Activated CD8-positive, alpha-beta T cell treated with anti-CD3 and anti-CD28 coated beads, Interleukin-2, amount 10 ng/mL, durations not matched to agents 7 days and 5 days (primary cell): ENCODE data around the gene TJP1. TPM values are rescaled to one million over a fixed set of nuclear protein-coding genes. Genes with fewer than 3 reads are reported as not detected.

Experiments used
- ATAC-seq: fragments of 150-1000 bp; cut with Tn5 transposase; one replicate; pipeline ENCODE4 v1.10.0; 2021; ENCODE audit warnings: moderate library complexity
- CTCF ChIA-PET: fragments of 350-600 bp; sonication (Branson Sonifier 250); formaldehyde crosslinking; loops from one replicate; lab custom pipeline; 2021; ENCODE audit warnings: antibody characterized with exemption; lab: Charles Lee
- POLR2A ChIA-PET: fragments of 350-600 bp; sonication (Branson Sonifier 250); formaldehyde crosslinking; loops from one replicate; lab custom pipeline; 2021; ENCODE audit warnings: antibody characterized with exemption; lab: Charles Lee
- DNase-seq: peaks from one replicate; pipeline ENCODE4 v3.0.0-alpha.2; 2020
- H3K27ac Mint-ChIP-seq: one replicate; pipeline ENCODE4 v1.8.0; 2021; ENCODE audit warnings: mild to moderate bottlenecking, mixed read lengths
- H3K27me3 Mint-ChIP-seq: one replicate; pipeline ENCODE4 v1.8.0; 2021; ENCODE audit warnings: low read depth, mixed read lengths
- H3K36me3 Mint-ChIP-seq: one replicate; pipeline ENCODE4 v1.8.0; 2021; ENCODE audit warnings: low read depth, mixed read lengths
- H3K4me1 Mint-ChIP-seq: one replicate; pipeline ENCODE4 v1.8.0; 2021; ENCODE audit warnings: low read depth, mixed read lengths
- H3K4me3 Mint-ChIP-seq: one replicate; pipeline ENCODE4 v1.8.0; 2021; ENCODE audit warnings: mild to moderate bottlenecking, mixed read lengths
- H3K9me3 Mint-ChIP-seq: one replicate; pipeline ENCODE4 v1.8.0; 2022; ENCODE audit warnings: mixed read lengths; ENCODE audit not compliant: insufficient read depth
- total RNA-seq, 2 experiments: library from RNA; stranded (reverse); gene quantifications; one replicate each; pipeline ENCODE4 v1.2.3, GENCODE V29; 2021

Gene TJP1
- total RNA-seq, 2 experiments from 2014 or later: not detected

GRCh38 chr15:29690765-29691475 is 131.3 kb downstream of the TJP1 start:
- no peaks in the 10 kb centered on the region for H3K4me1 Mint-ChIP-seq
- H3K9me3 Mint-ChIP-seq: no peaks in the 10 kb centered on the region
- H3K4me3 Mint-ChIP-seq: no peak overlapping the region
- H3K36me3 Mint-ChIP-seq: no peaks in the 10 kb centered on the region
- no peak for DNase-seq
- peaks cover 7% of the 10 kb centered on the region for H3K27me3 Mint-ChIP-seq
- CTCF ChIA-PET: no interaction called here
- POLR2A ChIA-PET: no interaction called here
- H3K27ac Mint-ChIP-seq: no peak overlapping the region
- ATAC-seq: no peak

GRCh38 chr15:29689287-29689986 is 132.8 kb downstream of the TJP1 start:
- no peaks in the 10 kb centered on the region for H3K36me3 Mint-ChIP-seq
- H3K4me1 Mint-ChIP-seq: no peaks in the 10 kb centered on the region
- no peak for DNase-seq
- H3K4me3 Mint-ChIP-seq: no peak overlapping the region
- H3K27me3 Mint-ChIP-seq: peaks cover 7% of the 10 kb centered on the region
- ChIA-PET CTCF (no interaction called here), POLR2A (no interaction called here)
- no peak overlapping the region for H3K27ac Mint-ChIP-seq
- no peak for ATAC-seq
- no peaks in the 10 kb centered on the region for H3K9me3 Mint-ChIP-seq

GRCh38 chr15:29688506-29689286 is 133.6 kb downstream of the TJP1 start:
- Mint-ChIP-seq H3K4me1 (no peaks in the 10 kb centered on the region), H3K36me3 (no peaks in the 10 kb centered on the region), H3K9me3 (no peaks in the 10 kb centered on the region), H3K4me3 (no peak overlapping the region), H3K27ac (no peak overlapping the region), H3K27me3 (peaks cover 7% of the 10 kb centered on the region)
- ChIA-PET POLR2A (no interaction called here), CTCF (no interaction called here)
- DNase-seq (no peak), ATAC-seq (no peak)

GRCh38 chr15:29687939-29688505 is 134.2 kb downstream of the TJP1 start:
- Mint-ChIP-seq H3K27ac (no peak overlapping the region), H3K27me3 (peaks cover 4% of the 10 kb centered on the region), H3K4me3 (no peak overlapping the region), H3K4me1 (no peaks in the 10 kb centered on the region), H3K9me3 (no peaks in the 10 kb centered on the region), H3K36me3 (no peaks in the 10 kb centered on the region)
- ChIA-PET POLR2A (no interaction called here), CTCF (no interaction called here)
- no peak for DNase-seq
- no peak for ATAC-seq

- H3K4me3 Mint-ChIP-seq: no peak overlapping the region
- DNase-seq: no peak
- CTCF ChIA-PET: no interaction called here
- POLR2A ChIA-PET: no interaction called here
- H3K4me1 Mint-ChIP-seq: no peaks in the 10 kb centered on the region
- H3K27ac Mint-ChIP-seq: no peak overlapping the region
- H3K36me3 Mint-ChIP-seq: no peaks in the 10 kb centered on the region
- no peak for ATAC-seq
- H3K9me3 Mint-ChIP-seq: no peaks in the 10 kb centered on the region
- no peaks in the 10 kb centered on the region for H3K27me3 Mint-ChIP-seq
Measured at GRCh38 chr15:29687204-29687815, 135.0 kb downstream of the TJP1 start.

- Mint-ChIP-seq H3K4me3 (no peak overlapping the region), H3K9me3 (no peaks in the 10 kb centered on the region), H3K4me1 (no peaks in the 10 kb centered on the region), H3K36me3 (no peaks in the 10 kb centered on the region), H3K27me3 (no peaks in the 10 kb centered on the region), H3K27ac (no peak overlapping the region)
- no peak for ATAC-seq
- ChIA-PET CTCF (no interaction called here), POLR2A (no interaction called here)
- DNase-seq: no peak
Measured at GRCh38 chr15:29686445-29687203, 135.6 kb downstream of the TJP1 start.

GRCh38 chr15:29686079-29686425 is 136.2 kb downstream of the TJP1 start:
- DNase-seq (no peak), ATAC-seq (no peak)
- Mint-ChIP-seq H3K4me1 (no peaks in the 10 kb centered on the region), H3K4me3 (no peak overlapping the region), H3K27me3 (no peaks in the 10 kb centered on the region), H3K36me3 (no peaks in the 10 kb centered on the region), H3K27ac (no peak overlapping the region), H3K9me3 (no peaks in the 10 kb centered on the region)
- CTCF ChIA-PET: no interaction called here
- POLR2A ChIA-PET: no interaction called here

- ChIA-PET CTCF (no interaction called here), POLR2A (no interaction called here)
- H3K27ac Mint-ChIP-seq: no peak overlapping the region
Measured at GRCh38 chr15:29685156-29686078, 136.9 kb downstream of the TJP1 start.

GRCh38 chr15:29682781-29683180 is 139.5 kb downstream of the TJP1 start:
- H3K36me3 Mint-ChIP-seq: no peaks in the 10 kb centered on the region
- no peaks in the 10 kb centered on the region for H3K4me1 Mint-ChIP-seq
- no peak overlapping the region for H3K27ac Mint-ChIP-seq
- H3K27me3 Mint-ChIP-seq: no peaks in the 10 kb centered on the region
- no peak for DNase-seq
- ChIA-PET POLR2A (no interaction called here), CTCF (no interaction called here)
- no peak overlapping the region for H3K4me3 Mint-ChIP-seq
- no peaks in the 10 kb centered on the region for H3K9me3 Mint-ChIP-seq
- no peak for ATAC-seq

More at GRCh38 chr15:29685156-29686078, 136.9 kb downstream of the TJP1 start:
- Mint-ChIP-seq H3K36me3 (no peaks in the 10 kb centered on the region), H3K27me3 (no peaks in the 10 kb centered on the region), H3K4me1 (no peaks in the 10 kb centered on the region), H3K4me3 (no peak overlapping the region), H3K9me3 (no peaks in the 10 kb centered on the region)
- ATAC-seq (no peak), DNase-seq (no peak)

GRCh38 chr15:29682361-29682760 is 139.9 kb downstream of the TJP1 start:
- no peaks in the 10 kb centered on the region for H3K9me3 Mint-ChIP-seq
- H3K4me3 Mint-ChIP-seq: no peak overlapping the region
- no peaks in the 10 kb centered on the region for H3K4me1 Mint-ChIP-seq
- ChIA-PET CTCF (no interaction called here), POLR2A (no interaction called here)
- no peak for ATAC-seq
- peaks cover 2% of the 10 kb centered on the region for H3K27me3 Mint-ChIP-seq
- H3K27ac Mint-ChIP-seq: no peak overlapping the region
- H3K36me3 Mint-ChIP-seq: no peaks in the 10 kb centered on the region
- DNase-seq: no peak
